ENCODE measurements around the gene MAML2.

DNA sequence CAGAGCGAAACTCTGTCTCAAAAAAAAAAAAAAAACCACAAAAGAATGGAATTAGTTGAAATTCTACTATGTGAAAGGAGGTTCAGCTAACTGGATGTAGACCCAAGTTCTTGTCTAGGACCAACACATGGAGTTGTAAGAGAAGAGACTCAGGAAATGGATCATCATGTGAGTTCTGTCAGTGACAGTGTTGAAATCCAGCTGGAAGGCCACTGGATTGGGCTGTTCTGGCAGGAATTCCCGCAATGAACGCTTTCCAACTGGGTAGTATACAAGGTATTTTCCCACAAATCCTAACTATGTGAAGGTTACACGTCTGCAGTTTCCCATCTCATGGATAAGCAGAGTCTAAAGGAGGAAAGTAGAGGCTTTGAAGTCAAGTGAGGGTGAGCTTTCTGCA lies 151.2 kb downstream of the MAML2 start:
- TF ChIP-seq POLR2A (IDR thresholded peaks at IDR 0.05) = no peak
- TF ChIP-seq, protein P1, sequence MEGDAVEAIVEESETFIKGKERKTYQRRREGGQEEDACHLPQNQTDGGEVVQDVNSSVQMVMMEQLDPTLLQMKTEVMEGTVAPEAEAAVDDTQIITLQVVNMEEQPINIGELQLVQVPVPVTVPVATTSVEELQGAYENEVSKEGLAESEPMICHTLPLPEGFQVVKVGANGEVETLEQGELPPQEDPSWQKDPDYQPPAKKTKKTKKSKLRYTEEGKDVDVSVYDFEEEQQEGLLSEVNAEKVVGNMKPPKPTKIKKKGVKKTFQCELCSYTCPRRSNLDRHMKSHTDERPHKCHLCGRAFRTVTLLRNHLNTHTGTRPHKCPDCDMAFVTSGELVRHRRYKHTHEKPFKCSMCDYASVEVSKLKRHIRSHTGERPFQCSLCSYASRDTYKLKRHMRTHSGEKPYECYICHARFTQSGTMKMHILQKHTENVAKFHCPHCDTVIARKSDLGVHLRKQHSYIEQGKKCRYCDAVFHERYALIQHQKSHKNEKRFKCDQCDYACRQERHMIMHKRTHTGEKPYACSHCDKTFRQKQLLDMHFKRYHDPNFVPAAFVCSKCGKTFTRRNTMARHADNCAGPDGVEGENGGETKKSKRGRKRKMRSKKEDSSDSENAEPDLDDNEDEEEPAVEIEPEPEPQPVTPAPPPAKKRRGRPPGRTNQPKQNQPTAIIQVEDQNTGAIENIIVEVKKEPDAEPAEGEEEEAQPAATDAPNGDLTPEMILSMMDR (IDR thresholded peaks at IDR 0.05) = no peak

Measured in esophagus squamous epithelium (tissue), 4 donors.